Chondrocyte (in vitro differentiated cells): ENCODE measurements around the gene SGMS1. TPM values are rescaled to one million over a fixed set of nuclear protein-coding genes. Genes with fewer than 3 reads are reported as not detected.

ENCODE experiments used
- DNase-seq: peaks from one replicate; pipeline ENCODE4 v3.0.0; 2021; ENCODE audit warnings: mixed read lengths, low spot score
- H3K27ac Mint-ChIP-seq: one replicate; pipeline ENCODE4 v1.8.0; 2021; ENCODE audit warnings: mild to moderate bottlenecking, moderate library complexity, mixed read lengths; ENCODE audit not compliant: unreplicated experiment
- H3K27me3 Mint-ChIP-seq: 2 replicates; pipeline ENCODE4 v1.8.0; 2021; ENCODE audit warnings: low read depth, mixed read lengths
- H3K36me3 Mint-ChIP-seq: 2 replicates; pipeline ENCODE4 v1.8.0; 2021; ENCODE audit warnings: low read depth, mixed read lengths
- H3K4me1 Mint-ChIP-seq: 2 replicates; pipeline ENCODE4 v1.8.0; 2021; ENCODE audit warnings: low read depth, mild to moderate bottlenecking, mixed read lengths
- H3K4me3 Mint-ChIP-seq: one replicate; pipeline ENCODE4 v1.8.0; 2021; ENCODE audit warnings: mild to moderate bottlenecking, moderate library complexity, mixed read lengths; ENCODE audit not compliant: unreplicated experiment
- H3K9me3 Mint-ChIP-seq: 2 replicates; pipeline ENCODE4 v1.8.0; 2021; ENCODE audit warnings: low read depth, mixed read lengths
- total RNA-seq: library from RNA; stranded (reverse); gene quantifications from 3 replicates; pipeline ENCODE4 v1.2.1, GENCODE V29; 2021
- TF ChIP-seq, protein P1 (sequence below): fragments of 200-600 bp; sonication (generic); IDR thresholded peaks from 2 replicates; pipeline ENCODE4 v1.5.0; 2021; ENCODE audit warnings: antibody characterized with exemption, mild to moderate bottlenecking, moderate library complexity

Gene SGMS1
- total RNA-seq, 1 donor from 2014 or later = 27.1 TPM

DNA sequence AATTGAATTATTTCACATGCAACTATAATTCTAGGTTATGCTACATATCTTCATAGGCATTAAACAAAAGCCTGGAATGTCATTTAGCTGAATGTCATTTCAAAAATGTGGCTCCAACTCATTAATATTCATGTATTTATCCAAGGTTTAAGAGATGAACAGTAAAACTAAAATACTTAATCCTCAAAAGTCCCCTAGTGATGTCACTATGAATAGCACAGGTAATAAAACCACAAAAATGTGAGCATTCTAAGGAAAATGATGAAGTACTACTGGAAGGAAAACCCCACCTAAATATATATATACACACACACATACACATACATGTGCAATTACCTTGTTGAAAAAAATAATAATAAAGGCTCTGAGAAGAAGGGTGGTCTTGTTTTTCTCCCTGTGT is 218.0 kb downstream of the SGMS1 start:
- no peak for DNase-seq
- Mint-ChIP-seq H3K27me3 (no peaks in the 10 kb centered on the region), H3K4me1 (peaks cover 40% of the 10 kb centered on the region), H3K36me3 (no peaks in the 10 kb centered on the region), H3K27ac (no peak overlapping the region), H3K9me3 (no peaks in the 10 kb centered on the region), H3K4me3 (no peak overlapping the region)
- TF ChIP-seq, protein P1, sequence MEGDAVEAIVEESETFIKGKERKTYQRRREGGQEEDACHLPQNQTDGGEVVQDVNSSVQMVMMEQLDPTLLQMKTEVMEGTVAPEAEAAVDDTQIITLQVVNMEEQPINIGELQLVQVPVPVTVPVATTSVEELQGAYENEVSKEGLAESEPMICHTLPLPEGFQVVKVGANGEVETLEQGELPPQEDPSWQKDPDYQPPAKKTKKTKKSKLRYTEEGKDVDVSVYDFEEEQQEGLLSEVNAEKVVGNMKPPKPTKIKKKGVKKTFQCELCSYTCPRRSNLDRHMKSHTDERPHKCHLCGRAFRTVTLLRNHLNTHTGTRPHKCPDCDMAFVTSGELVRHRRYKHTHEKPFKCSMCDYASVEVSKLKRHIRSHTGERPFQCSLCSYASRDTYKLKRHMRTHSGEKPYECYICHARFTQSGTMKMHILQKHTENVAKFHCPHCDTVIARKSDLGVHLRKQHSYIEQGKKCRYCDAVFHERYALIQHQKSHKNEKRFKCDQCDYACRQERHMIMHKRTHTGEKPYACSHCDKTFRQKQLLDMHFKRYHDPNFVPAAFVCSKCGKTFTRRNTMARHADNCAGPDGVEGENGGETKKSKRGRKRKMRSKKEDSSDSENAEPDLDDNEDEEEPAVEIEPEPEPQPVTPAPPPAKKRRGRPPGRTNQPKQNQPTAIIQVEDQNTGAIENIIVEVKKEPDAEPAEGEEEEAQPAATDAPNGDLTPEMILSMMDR = no peak

DNA sequence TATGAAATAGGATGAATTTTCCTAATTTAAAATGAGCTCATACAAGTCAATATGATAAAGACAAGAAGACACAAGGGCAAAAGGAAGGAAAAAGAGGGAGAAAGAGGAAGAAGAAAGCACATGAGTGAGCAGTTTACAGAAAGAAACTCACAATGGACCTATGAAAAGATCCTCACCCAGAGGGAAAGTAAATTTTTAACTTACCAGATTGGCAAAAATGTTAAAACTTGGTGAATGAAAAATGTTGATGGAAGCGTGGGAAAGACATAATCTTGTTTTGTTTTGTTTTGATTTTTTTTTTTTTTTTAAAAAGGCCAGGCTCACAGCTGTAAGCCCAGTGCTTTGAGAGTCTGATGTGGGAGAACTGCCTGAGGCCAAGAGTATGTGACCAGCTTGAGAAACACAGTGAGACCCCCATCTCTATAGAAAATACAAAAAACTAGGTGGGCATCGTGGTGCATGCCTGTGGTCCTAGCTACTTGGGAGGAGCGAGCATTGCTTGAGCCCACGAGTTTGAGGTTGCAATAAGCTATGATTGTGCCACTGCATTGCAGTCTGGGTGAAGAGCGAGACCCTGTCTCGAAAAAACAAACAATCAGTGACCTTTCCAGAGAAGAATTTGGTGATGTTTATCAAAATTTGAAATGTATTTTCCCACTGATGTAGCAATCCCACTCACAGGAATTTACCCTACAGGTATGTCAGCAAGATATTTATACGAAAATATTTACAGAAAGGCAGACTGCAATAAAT is 219.6 kb downstream of the SGMS1 start:
- DNase-seq = no peak
- no peak overlapping the region for H3K4me3 Mint-ChIP-seq
- H3K27ac Mint-ChIP-seq = peak overlapping the region; percentile 43
- TF ChIP-seq, protein P1 = no peak
- peaks cover 27% of the 10 kb centered on the region for H3K4me1 Mint-ChIP-seq
- no peaks in the 10 kb centered on the region for H3K9me3 Mint-ChIP-seq
- H3K36me3 Mint-ChIP-seq = no peaks in the 10 kb centered on the region
- H3K27me3 Mint-ChIP-seq = no peaks in the 10 kb centered on the region

DNA sequence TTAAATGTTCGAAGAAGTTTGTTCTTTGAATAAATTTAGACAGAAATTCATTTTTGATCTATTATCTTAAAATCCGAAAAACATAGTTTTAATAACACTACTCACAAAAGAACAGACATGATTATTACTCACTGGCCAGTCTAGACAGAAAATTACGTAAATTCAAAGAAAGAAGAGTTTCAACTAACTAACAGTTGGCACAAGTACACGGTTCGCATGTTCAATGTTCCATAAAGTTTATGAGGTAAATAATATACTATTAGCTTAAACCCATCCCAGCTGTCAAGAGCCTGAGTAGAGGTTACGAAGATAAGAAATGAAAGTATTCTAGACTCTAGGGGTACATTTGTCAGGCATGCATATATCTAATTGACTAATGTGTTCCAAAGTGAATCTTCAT is 220.7 kb downstream of the SGMS1 start:
- H3K4me3 Mint-ChIP-seq = no peak overlapping the region
- no peaks in the 10 kb centered on the region for H3K27me3 Mint-ChIP-seq
- TF ChIP-seq, protein P1 = no peak
- H3K9me3 Mint-ChIP-seq = no peaks in the 10 kb centered on the region
- H3K36me3 Mint-ChIP-seq = no peaks in the 10 kb centered on the region
- no peak for DNase-seq
- H3K27ac Mint-ChIP-seq = no peak overlapping the region
- H3K4me1 Mint-ChIP-seq = peaks cover 32% of the 10 kb centered on the region

DNA sequence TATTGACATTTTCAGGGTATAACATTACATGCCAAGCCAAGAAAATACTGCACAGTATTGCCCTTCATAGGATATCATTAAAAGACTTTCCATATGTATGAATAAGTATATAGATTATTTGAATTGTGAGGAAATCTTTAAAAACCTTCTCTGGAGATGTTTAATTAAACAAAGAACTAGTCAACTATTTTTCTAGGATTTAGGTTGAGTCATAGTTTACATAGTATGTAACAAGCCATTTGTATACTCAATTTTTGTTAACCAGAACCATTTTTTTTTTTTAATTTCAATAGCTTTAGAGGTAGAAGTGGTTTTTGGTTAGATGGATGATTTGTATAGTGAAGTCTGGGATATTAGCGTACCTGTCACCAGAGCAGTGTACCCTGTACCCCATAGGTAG is 221.3 kb downstream of the SGMS1 start:
- no peak for DNase-seq
- Mint-ChIP-seq H3K27me3 (no peaks in the 10 kb centered on the region), H3K36me3 (no peaks in the 10 kb centered on the region), H3K9me3 (no peaks in the 10 kb centered on the region), H3K27ac (no peak overlapping the region), H3K4me3 (no peak overlapping the region), H3K4me1 (peaks cover 35% of the 10 kb centered on the region)
- TF ChIP-seq, protein P1 = no peak

DNA sequence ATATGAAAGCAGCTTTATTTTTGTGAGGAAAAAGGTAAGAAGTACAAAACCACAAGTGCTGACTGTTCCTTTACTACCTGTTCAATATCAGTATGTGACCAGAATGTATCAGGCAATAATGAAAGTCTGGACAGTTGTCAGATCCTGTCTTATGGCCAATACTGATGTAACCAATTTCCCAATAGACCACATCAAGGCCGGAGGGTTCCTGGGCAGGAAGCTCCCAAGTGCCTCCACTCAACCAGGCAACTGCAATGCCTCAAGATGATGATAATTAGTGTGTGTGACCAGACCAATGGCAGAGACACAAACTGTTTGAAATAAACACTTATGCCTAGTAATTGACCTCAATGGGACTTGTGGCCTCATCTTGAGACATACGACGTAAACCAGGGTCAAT is 223.1 kb downstream of the SGMS1 start:
- Mint-ChIP-seq H3K27me3 (no peaks in the 10 kb centered on the region), H3K4me3 (no peak overlapping the region), H3K9me3 (peaks cover 2% of the 10 kb centered on the region), H3K36me3 (no peaks in the 10 kb centered on the region), H3K27ac (no peak overlapping the region), H3K4me1 (peaks cover 44% of the 10 kb centered on the region)
- TF ChIP-seq, protein P1 = no peak
- no peak for DNase-seq
